IMR-90 (cell line): ENCODE measurements around the gene FHAD1. TPM values are rescaled to one million over a fixed set of nuclear protein-coding genes. Genes with fewer than 3 reads are reported as not detected.

Experiments
- ATAC-seq: fragments of 200-7000 bp; cut with Tn5 transposase; 2 replicates; pipeline ENCODE4 v1.9.1; 2020; ENCODE audit warnings: low read depth, mild to moderate bottlenecking, moderate library complexity
- BruUV-seq: library from RNA; stranded (reverse); fragments of 400-500 nt; replicated peaks from 2 replicates; lab custom pipeline; 2021; lab: Mats Ljungman, UMichigan
- CTCF ChIA-PET: fragments of 300-600 bp; formaldehyde crosslinking; extraction: SDS; loops from one replicate; lab custom pipeline; 2021; ENCODE audit warnings: antibody characterized with exemption; lab: Yijun Ruan, JAX
- POLR2A ChIA-PET: fragments of 300-600 bp; sonication (Branson Sonifier 250); formaldehyde crosslinking; loops from one replicate; lab custom pipeline; 2022; ENCODE audit warnings: antibody characterized with exemption; ENCODE audit not compliant: unreplicated experiment; lab: Charles Lee
- DNase-seq: peaks from one replicate; pipeline ENCODE4 v3.0.0; 2013
- H2AFZ ChIP-seq: replicated peaks from 2 replicates; pipeline ENCODE3; 2013; ENCODE audit warnings: low read length, mild to moderate bottlenecking; ENCODE audit not compliant: poor library complexity
- H2AK5ac ChIP-seq: 2 replicates; pipeline ENCODE4 v1.6.1; 2013; ENCODE audit warnings: low read depth, low read length, inconsistent platforms
- H2AK9ac ChIP-seq: replicated peaks from 2 replicates; pipeline ENCODE3; 2013; ENCODE audit warnings: mild to moderate bottlenecking, low read depth, low read length, moderate library complexity; ENCODE audit not compliant: poor library complexity
- H2BK120ac ChIP-seq: 2 replicates; pipeline ENCODE4 v1.6.1; 2013; ENCODE audit warnings: low read depth, low read length, inconsistent platforms
- H2BK15ac ChIP-seq: 3 replicates; pipeline ENCODE4 v1.6.1; 2013; ENCODE audit warnings: low read depth, low read length, inconsistent platforms
- H2BK20ac ChIP-seq: 2 replicates; pipeline ENCODE4 v1.6.1; 2013; ENCODE audit warnings: low read depth, mild to moderate bottlenecking, inconsistent platforms, low read length, moderate library complexity
- H2BK5ac ChIP-seq: 2 replicates; pipeline ENCODE4 v1.6.1; 2013; ENCODE audit warnings: mild to moderate bottlenecking, low read depth, low read length, inconsistent platforms; ENCODE audit not compliant: poor library complexity, severe bottlenecking
- H3K14ac ChIP-seq: replicated peaks from 2 replicates; pipeline ENCODE4 v1.6.1; 2013; ENCODE audit warnings: low read depth, low read length, inconsistent platforms
- H3K18ac ChIP-seq: 2 replicates; pipeline ENCODE4 v1.6.1; 2013; ENCODE audit warnings: low read depth, low read length, control low read depth
- H3K23ac ChIP-seq: 2 replicates; pipeline ENCODE4 v1.6.1; 2013; ENCODE audit warnings: low read depth, low read length, inconsistent platforms
- H3K27ac ChIP-seq: 2 replicates; pipeline ENCODE4 v1.5.1; 2013; ENCODE audit warnings: mild to moderate bottlenecking, control low read depth, low read length; ENCODE audit not compliant: insufficient read depth
- H3K27me3 ChIP-seq: 2 replicates; pipeline ENCODE4 v1.6.1; 2013; ENCODE audit warnings: low read length; ENCODE audit not compliant: control insufficient read depth, insufficient read depth
- H3K36me3 ChIP-seq: 2 replicates; pipeline ENCODE4 v1.6.1; 2013; ENCODE audit warnings: low read length, mixed read lengths; ENCODE audit not compliant: control insufficient read depth, insufficient read depth
- H3K4ac ChIP-seq: 2 replicates; pipeline ENCODE4 v1.6.1; 2013; ENCODE audit warnings: low read depth, low read length, inconsistent platforms
- H3K4me1 ChIP-seq: 2 replicates; pipeline ENCODE4 v1.6.1; 2013; ENCODE audit warnings: low read length, mixed read lengths; ENCODE audit not compliant: control insufficient read depth, insufficient read depth
- H3K4me2 ChIP-seq: 2 replicates; pipeline ENCODE4 v1.6.1; 2013; ENCODE audit warnings: low read depth, mild to moderate bottlenecking, control low read depth, low read length, moderate library complexity
- H3K4me3 ChIP-seq: 2 replicates; pipeline ENCODE4 v1.5.1; 2013; ENCODE audit warnings: low read depth, mild to moderate bottlenecking, control low read depth, low read length, moderate library complexity; ENCODE audit not compliant: insufficient read depth
- H3K56ac ChIP-seq: 2 replicates; pipeline ENCODE4 v1.6.1; 2013; ENCODE audit warnings: low read length, inconsistent platforms; ENCODE audit not compliant: insufficient read depth; ENCODE audit errors: extremely low read depth
- H3K79me1 ChIP-seq, 2 experiments: 2 replicates each; pipeline ENCODE4 v1.6.1; 2013; ENCODE audit warnings: low read length in 2 of 2, inconsistent platforms in 1 of 2, low read depth in 1 of 2
- H3K9ac ChIP-seq: 2 replicates; pipeline ENCODE4 v1.6.1; 2013; ENCODE audit warnings: low read depth, low read length, control low read depth
- H3K9me1 ChIP-seq: 2 replicates; pipeline ENCODE4 v1.6.1; 2013; ENCODE audit warnings: low read length, inconsistent platforms; ENCODE audit not compliant: insufficient read depth
- H3K9me3 ChIP-seq: 2 replicates; pipeline ENCODE4 v1.6.1; 2013; ENCODE audit warnings: low read length; ENCODE audit not compliant: control insufficient read depth, insufficient read depth
- H4K20me1 ChIP-seq: 2 replicates; pipeline ENCODE4 v1.6.1; 2013; ENCODE audit warnings: low read length, inconsistent platforms; ENCODE audit not compliant: insufficient read depth
- H4K5ac ChIP-seq: 2 replicates; pipeline ENCODE4 v1.6.1; 2013; ENCODE audit warnings: mild to moderate bottlenecking, low read depth, low read length, control low read depth
- H4K8ac ChIP-seq, 2 experiments: 2 replicates each; pipeline ENCODE4 v1.6.1; 2013; ENCODE audit warnings: low read depth in 2 of 2, low read length in 2 of 2, control low read depth in 1 of 2, inconsistent platforms in 1 of 2
- H4K91ac ChIP-seq: 2 replicates; pipeline ENCODE4 v1.6.1; 2013; ENCODE audit warnings: low read depth, low read length, inconsistent platforms; ENCODE audit not compliant: insufficient read depth
- ELK1 ChIP-seq: fragments of 150-350 bp; IDR thresholded peaks from 2 replicates; pipeline ENCODE4 v1.6.1; 2016; ENCODE audit warnings: low read depth, mild to moderate bottlenecking, low read length, moderate library complexity, borderline replicate concordance
- FOS ChIP-seq: fragments of 150-350 bp; IDR thresholded peaks from 2 replicates; pipeline ENCODE4 v1.6.1; 2016; ENCODE audit warnings: low read depth, low read length
- MAFK ChIP-seq: IDR thresholded peaks from 2 replicates; pipeline ENCODE4 v1.6.1; 2012; ENCODE audit warnings: low read depth, low read length, improper control_type of control experiment
- MAZ ChIP-seq: IDR thresholded peaks from 2 replicates; pipeline ENCODE4 v1.6.1; 2012; ENCODE audit warnings: low read depth, mild to moderate bottlenecking, low read length, improper control_type of control experiment, moderate library complexity, borderline replicate concordance
- MXI1 ChIP-seq: IDR thresholded peaks from 2 replicates; pipeline ENCODE4 v1.6.1; 2012; ENCODE audit warnings: low read depth, mild to moderate bottlenecking, low read length, moderate library complexity, borderline replicate concordance
- NFE2L2 ChIP-seq: fragments of 150-350 bp; IDR thresholded peaks from 2 replicates; pipeline ENCODE4 v1.6.1; 2016; ENCODE audit warnings: low read depth, mild to moderate bottlenecking, low read length
- POLR2A ChIP-seq: IDR thresholded peaks from 2 replicates; pipeline ENCODE4 v1.6.1; 2012; ENCODE audit warnings: mild to moderate bottlenecking, low read depth, low read length
- RCOR1 ChIP-seq: IDR thresholded peaks from 2 replicates; pipeline ENCODE4 v1.6.1; 2012; ENCODE audit warnings: mild to moderate bottlenecking, low read length, improper control_type of control experiment; ENCODE audit not compliant: insufficient replicate concordance
- RFX5 ChIP-seq: IDR thresholded peaks from 2 replicates; pipeline ENCODE4 v1.8.0; 2012; ENCODE audit warnings: low read depth, mild to moderate bottlenecking, low read length, moderate library complexity
- SMC3 ChIP-seq: fragments of 150-350 bp; IDR thresholded peaks from 2 replicates; pipeline ENCODE4 v1.6.1; 2016; ENCODE audit warnings: low read depth, mild to moderate bottlenecking, antibody characterized with exemption, low read length, moderate library complexity
- USF2 ChIP-seq: fragments of 150-350 bp; IDR thresholded peaks from 2 replicates; pipeline ENCODE4 v1.6.1; 2017; ENCODE audit warnings: mild to moderate bottlenecking, antibody characterized with exemption, low read length, low read depth
- WGBS, 2 experiments: methylation state at CpG; one replicate each; pipeline versions ENCODE4 v1.1.5 to v1.1.7; 2013; ENCODE audit warnings: missing lambda C conversion rate in 2 of 2; ENCODE audit not compliant: insufficient read length in 1 of 2; ENCODE audit errors: extremely low coverage in 2 of 2; 5-methylcytosine and 5-hydroxymethylcytosine counted together
- dilution Hi-C: fragments of 300-500 bp; cut with HindIII; formaldehyde crosslinking; loops from one replicate; pipeline ENCODE4 v1.14.3; 2018; ENCODE audit warnings: low sequenced_read_pairs; ENCODE audit not compliant: unreplicated experiment
- in situ Hi-C: fragments of 300-500 bp; cut with MboI; formaldehyde crosslinking; loops from 3 replicates; pipeline ENCODE4 v1.14.3; 2019; ENCODE audit warnings: low sequenced_read_pairs, inconsistent platforms, mixed read lengths
- intact Hi-C: fragments of 100-400 bp; cut with micrococcal nuclease; formaldehyde crosslinking; loops from 2 replicates; pipeline ENCODE4 v1.10.0; 2022
- polyA plus RNA-seq, 3 experiments: library from polyadenylated mRNA; depleted of rRNA; stranded (reverse); fragments of >200 nt; gene quantifications; 2 replicates each; pipeline ENCODE4 v1.2.3, GENCODE V29; 2012; ENCODE audit warnings: low replicate concordance in 1 of 3
- total RNA-seq: library from RNA; depleted of rRNA; stranded (reverse); fragments of >200 nt; gene quantifications from 2 replicates; pipeline ENCODE4 v1.2.3, GENCODE V29; 2012

FHAD1 gene
- total and polyA plus RNA-seq, 2 of the 4 experiments (the other 2 are of a cell fraction): not detected

DNA sequence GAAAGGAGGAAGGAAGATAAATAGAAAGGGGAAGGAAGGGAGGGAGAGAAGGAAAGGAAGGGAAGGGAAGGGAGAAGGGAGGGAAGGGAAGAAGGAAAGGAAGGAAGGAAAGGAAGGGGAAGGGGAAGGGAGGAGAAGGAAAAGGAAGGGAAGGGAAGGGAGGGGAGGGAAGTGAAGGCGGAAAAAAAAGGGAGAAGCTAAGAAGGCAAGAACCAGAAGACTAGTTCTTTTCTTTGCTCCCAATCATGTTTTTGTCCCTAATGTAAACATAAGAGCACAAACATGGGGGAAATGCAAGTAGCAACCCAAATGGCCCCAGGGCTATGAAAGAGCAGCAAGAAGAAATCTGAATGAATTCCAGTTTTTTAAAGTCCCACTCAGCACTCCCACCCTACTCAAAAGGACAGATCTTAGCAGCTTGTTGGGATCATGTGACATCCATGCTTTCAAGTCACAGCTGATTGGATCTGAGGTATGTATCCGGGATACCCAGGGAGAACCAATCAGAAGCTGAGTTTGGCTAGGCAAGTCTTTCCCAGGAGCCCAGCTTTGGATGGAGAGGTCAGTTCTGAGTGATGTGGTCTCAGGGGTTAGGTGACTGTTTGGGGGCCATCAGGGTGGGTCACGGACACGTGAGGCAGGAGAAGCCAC is 24.2 kb upstream of the FHAD1 start:
- H2BK5ac ChIP-seq: no peak overlapping the region

More for the DNA sequence above, 24.2 kb upstream of the FHAD1 start:
- Histone ChIP-seq H3K14ac (no peak overlapping the region), H2AK5ac (no peak overlapping the region), H3K4me2 (no peak overlapping the region), H3K18ac (no peak overlapping the region), H4K8ac (no peak overlapping the region), H3K79me1 (peaks cover 0 to 26% of the 10 kb centered on the region in 2 experiments; a peak in 2 of 4 replicates), H3K23ac (no peak overlapping the region), H2AK9ac (no peak overlapping the region), H3K9me3 (no peaks in the 10 kb centered on the region), H2AFZ (no peak overlapping the region), H3K36me3 (peaks cover 26% of the 10 kb centered on the region), H3K4ac (no peak overlapping the region), H3K4me1 (no peaks in the 10 kb centered on the region), H3K4me3 (no peak overlapping the region), H2BK20ac (no peak overlapping the region), H3K27ac (no peak overlapping the region), H2BK120ac (no peak overlapping the region), H4K5ac (no peak overlapping the region), H3K56ac (no peak overlapping the region), H2BK15ac (no peak overlapping the region), H3K9ac (no peak overlapping the region), H3K9me1 (peaks cover 18% of the 10 kb centered on the region; the same call in 1 of the 2 replicates), H4K91ac (no peak overlapping the region), H4K20me1 (no peaks in the 10 kb centered on the region), H3K27me3 (no peaks in the 10 kb centered on the region)
- no peak for ATAC-seq
- DNase-seq: no peak
- intact Hi-C loops: no loop called here
- no TSS peak for BruUV-seq
- 100% methylated on average over 1 of the region's 4 CpGs; no CpG with 5 or more reads in 1 of the 2 experiments for WGBS, 2 experiments
- ChIA-PET POLR2A (no interaction called here), CTCF (no interaction called here)
- no peak for TF ChIP-seq POLR2A
- no peak for TF ChIP-seq MXI1
- TF ChIP-seq ELK1: no peak
- no peak for TF ChIP-seq FOS
- no peak for TF ChIP-seq RFX5
- no peak for TF ChIP-seq USF2
- no peak for TF ChIP-seq MAFK
- no peak for TF ChIP-seq SMC3
- no peak for TF ChIP-seq NFE2L2
- no peak for TF ChIP-seq RCOR1
- TF ChIP-seq MAZ: no peak
- in situ Hi-C loops: no loop called here
- dilution Hi-C loops: no loop called here
